ENCODE data around the gene FMN2. TPM values are rescaled to one million over a fixed set of nuclear protein-coding genes. Genes with fewer than 3 reads are reported as not detected.

The FMN2 gene
- polyA plus RNA-seq, 3 donors: not detected

DNA sequence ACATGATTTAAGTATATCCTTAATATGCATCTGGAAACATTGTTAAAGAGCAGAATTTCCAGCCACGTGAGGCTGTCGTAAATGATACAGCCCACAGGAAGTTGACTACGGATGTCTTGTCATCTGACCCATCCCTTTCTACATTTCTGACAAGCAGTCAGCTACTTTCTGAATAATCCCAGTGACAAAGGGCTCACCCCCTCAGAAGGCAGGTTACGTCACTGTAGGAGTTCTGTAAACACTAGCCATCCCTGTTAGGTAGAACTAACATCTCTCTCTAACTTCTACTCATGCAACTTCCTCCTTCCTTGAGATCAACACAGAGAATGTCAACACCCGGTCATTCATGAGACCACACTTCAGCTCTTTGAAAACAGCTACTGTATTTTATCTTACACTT, 261.1 kb downstream of the FMN2 start:
- Histone ChIP-seq H3K4me1 (ENCODE audit: control insufficient read depth in 1 of 2, insufficient read depth in 2 of 2, low read length in 2 of 2) (no peaks in the 10 kb centered on the region), H3K9ac (ENCODE audit: insufficient read depth, low read length, poor library complexity, severe bottlenecking) (no peak overlapping the region), H3K9me3 (replicated peaks in 1 of 2; ENCODE audit: control insufficient read depth in 1 of 2, insufficient read depth in 1 of 2, low read length in 2 of 2) (peaks cover 0 to 9% of the 10 kb centered on the region in 2 donors), H3K36me3 (replicated peaks in 1 of 2; ENCODE audit: control insufficient read depth in 1 of 2, insufficient read depth in 2 of 2, low read length in 2 of 2) (no peaks in the 10 kb centered on the region), H2AFZ (ENCODE audit: insufficient read depth, low read depth, low read length, poor library complexity, severe bottlenecking) (no peak overlapping the region), H3K79me2 (ENCODE audit: insufficient read depth, low read length) (no peaks in the 10 kb centered on the region), H3K4me3 (replicated peaks in 1 of 3; ENCODE audit: low read depth in 2 of 3, low read length in 3 of 3) (no peak overlapping the region), H3K4me2 (replicated peaks; ENCODE audit: extremely low read depth, low read length, poor library complexity, severe bottlenecking) (no peak overlapping the region), H3K27me3 (ENCODE audit: control insufficient read depth in 2 of 2, insufficient read depth in 2 of 2, low read length in 2 of 2) (no peaks in the 10 kb centered on the region), H4K20me1 (ENCODE audit: insufficient read depth, low read length) (no peaks in the 10 kb centered on the region), H3K27ac (ENCODE audit: low read depth in 1 of 2, low read length in 2 of 2) (no peak overlapping the region)
- H3K4me3 Mint-ChIP-seq: no peak overlapping the region
- intact Hi-C loops (cut with micrococcal nuclease): no loop called here
- H3K36me3 Mint-ChIP-seq: no peaks in the 10 kb centered on the region
- DNase-seq: no peak
- peaks cover 2 to 11% (median 7%) of the 10 kb centered on the region in 7 donors for H3K9me3 Mint-ChIP-seq
- no peak overlapping the region for H3K27ac Mint-ChIP-seq
- 44% methylated on average over 5 of the region's 5 CpGs for WGBS (ENCODE audit: insufficient coverage)
- no peaks in the 10 kb centered on the region for H3K4me1 Mint-ChIP-seq
- TF ChIP-seq CTCF (IDR thresholded peaks at IDR 0.05): no peak
- no peaks in the 10 kb centered on the region for H3K27me3 Mint-ChIP-seq (ENCODE audit: low read depth in 3 of 3)

DNA sequence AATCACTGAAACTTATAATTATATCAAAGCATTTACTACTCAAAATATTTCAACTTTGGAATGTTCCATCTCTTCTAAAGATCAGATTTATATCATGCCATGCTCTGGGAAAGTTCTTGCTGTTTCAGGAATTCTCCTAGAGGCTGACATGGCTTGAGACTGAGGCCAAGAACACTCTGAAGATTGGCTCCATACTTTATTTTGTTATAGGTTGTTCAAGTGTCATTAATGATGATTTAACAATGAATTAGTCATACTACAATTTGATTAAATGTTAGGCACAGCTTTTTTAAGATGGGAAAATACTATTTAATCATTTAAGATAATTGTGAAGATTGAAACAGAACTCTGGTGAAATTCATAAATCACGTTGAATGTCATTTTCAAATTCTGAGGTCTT, 264.9 kb downstream of the FMN2 start:
- no peaks in the 10 kb centered on the region for H3K27me3 ChIP-seq (ENCODE audit: control insufficient read depth in 2 of 2, insufficient read depth in 2 of 2, low read length in 2 of 2)
- H3K27ac Mint-ChIP-seq: no peak overlapping the region
- H3K9me3 Mint-ChIP-seq: peaks cover 2 to 10% (median 8%) of the 10 kb centered on the region in 7 donors
- H3K4me1 Mint-ChIP-seq: no peaks in the 10 kb centered on the region
- H3K27me3 Mint-ChIP-seq (ENCODE audit: low read depth in 3 of 3): peaks cover 0 to 1% (median 0%) of the 10 kb centered on the region in 3 donors
- H3K27ac ChIP-seq (ENCODE audit: low read depth in 1 of 2, low read length in 2 of 2): no peak overlapping the region
- no peak overlapping the region for H3K4me3 Mint-ChIP-seq
- H2AFZ ChIP-seq (ENCODE audit: insufficient read depth, low read depth, low read length, poor library complexity, severe bottlenecking): no peak overlapping the region
- H4K20me1 ChIP-seq (ENCODE audit: insufficient read depth, low read length): no peaks in the 10 kb centered on the region
- no peak for DNase-seq
- peaks cover 0 to 9% of the 10 kb centered on the region in 2 donors for H3K9me3 ChIP-seq (replicated peaks in 1 of 2; ENCODE audit: control insufficient read depth in 1 of 2, insufficient read depth in 1 of 2, low read length in 2 of 2)
- no peak overlapping the region for H3K4me3 ChIP-seq (replicated peaks in 1 of 3; ENCODE audit: low read depth in 2 of 3, low read length in 3 of 3)
- no peak overlapping the region for H3K4me2 ChIP-seq (replicated peaks; ENCODE audit: extremely low read depth, low read length, poor library complexity, severe bottlenecking)
- no peak overlapping the region for H3K9ac ChIP-seq (ENCODE audit: insufficient read depth, low read length, poor library complexity, severe bottlenecking)
- no peaks in the 10 kb centered on the region for H3K36me3 ChIP-seq (replicated peaks in 1 of 2; ENCODE audit: control insufficient read depth in 1 of 2, insufficient read depth in 2 of 2, low read length in 2 of 2)
- intact Hi-C loops (cut with micrococcal nuclease): no loop called here
- H3K36me3 Mint-ChIP-seq: no peaks in the 10 kb centered on the region
- no peaks in the 10 kb centered on the region for H3K4me1 ChIP-seq (ENCODE audit: control insufficient read depth in 1 of 2, insufficient read depth in 2 of 2, low read length in 2 of 2)
- H3K79me2 ChIP-seq (ENCODE audit: insufficient read depth, low read length): no peaks in the 10 kb centered on the region
- WGBS (ENCODE audit: insufficient coverage): no CpG with 5 or more reads among the region's 1 CpG
- TF ChIP-seq CTCF (IDR thresholded peaks at IDR 0.05): no peak
